ENCODE results near the gene DNAJC1. TPM values are rescaled to one million over a fixed set of nuclear protein-coding genes. Genes with fewer than 3 reads are reported as not detected.
"Not testable (repeated sequence)": the region's sequence is repeated elsewhere in the genome, so short reads cannot be mapped to it uniquely, and the experiment has no call there.

DNAJC1 gene
- total RNA-seq, 1 donor from 2014 or later = 40.0 TPM

GRCh38 chr10:21834574-21834973, 169.0 kb downstream of the DNAJC1 start:
- H3K27ac ChIP-seq; intact Hi-C loops (cut with DNase I); H3K4me3 ChIP-seq; DNase-seq (ENCODE audit: extremely low spot score in 2 of 2); H3K27me3 ChIP-seq; H3K4me1 ChIP-seq; H3K36me3 ChIP-seq: not testable (repeated sequence)
- H3K9me3 ChIP-seq = peaks cover 20% of the 10 kb centered on the region

GRCh38 chr10:21832821-21833130, 170.8 kb downstream of the DNAJC1 start:
- DNase-seq (ENCODE audit: extremely low spot score in 2 of 2) = no peak
- no peak for TF ChIP-seq CTCF (IDR thresholded peaks at IDR 0.05)
- no peak for TF ChIP-seq POLR2A (IDR thresholded peaks at IDR 0.05)
- no peak for TF ChIP-seq POLR2AphosphoS5 (IDR thresholded peaks at IDR 0.05; ENCODE audit: insufficient read depth in 1 of 2, low read depth in 1 of 2)
- Histone ChIP-seq H3K9me3 (peaks cover 27% of the 10 kb centered on the region), H3K36me3 (no peaks in the 10 kb centered on the region), H3K4me1 (no peaks in the 10 kb centered on the region), H3K27me3 (no peaks in the 10 kb centered on the region), H3K4me3 (no peak overlapping the region), H3K27ac (no peak overlapping the region)
- intact Hi-C loops (cut with DNase I) = no loop called here

- TF ChIP-seq POLR2A (IDR thresholded peaks at IDR 0.05) (no peak), CTCF (IDR thresholded peaks at IDR 0.05) (no peak), POLR2AphosphoS5 (IDR thresholded peaks at IDR 0.05; ENCODE audit: insufficient read depth in 1 of 2, low read depth in 1 of 2) (no peak)
- H3K4me3 ChIP-seq = no peak overlapping the region
- no peaks in the 10 kb centered on the region for H3K4me1 ChIP-seq
Measured at GRCh38 chr10:21831986-21832820, 171.3 kb downstream of the DNAJC1 start.

GRCh38 chr10:21830037-21830436, 173.5 kb downstream of the DNAJC1 start:
- Histone ChIP-seq H3K27me3 (no peaks in the 10 kb centered on the region), H3K9me3 (peaks cover 36% of the 10 kb centered on the region), H3K4me1 (no peaks in the 10 kb centered on the region), H3K36me3 (no peaks in the 10 kb centered on the region), H3K27ac (no peak overlapping the region), H3K4me3 (no peak overlapping the region)
- intact Hi-C loops (cut with DNase I) = no loop called here
- TF ChIP-seq POLR2AphosphoS5 (IDR thresholded peaks at IDR 0.05; ENCODE audit: insufficient read depth in 1 of 2, low read depth in 1 of 2) = no peak
- no peak for TF ChIP-seq POLR2A (IDR thresholded peaks at IDR 0.05)
- TF ChIP-seq CTCF (IDR thresholded peaks at IDR 0.05) = no peak
- DNase-seq (ENCODE audit: extremely low spot score in 2 of 2) = no peak

More at GRCh38 chr10:21831986-21832820, 171.3 kb downstream of the DNAJC1 start:
- Histone ChIP-seq H3K36me3 (no peaks in the 10 kb centered on the region), H3K9me3 (peaks cover 27% of the 10 kb centered on the region), H3K27ac (no peak overlapping the region), H3K27me3 (no peaks in the 10 kb centered on the region)
- no peak for DNase-seq (ENCODE audit: extremely low spot score in 2 of 2)
- intact Hi-C loops (cut with DNase I) = no loop called here

- Histone ChIP-seq H3K4me3 (no peak overlapping the region), H3K27ac (no peak overlapping the region), H3K4me1 (no peaks in the 10 kb centered on the region), H3K36me3 (no peaks in the 10 kb centered on the region), H3K9me3 (peaks cover 26% of the 10 kb centered on the region), H3K27me3 (no peaks in the 10 kb centered on the region)
- no peak for DNase-seq (ENCODE audit: extremely low spot score in 2 of 2)
- intact Hi-C loops (cut with DNase I) = no loop called here
- TF ChIP-seq POLR2AphosphoS5 (IDR thresholded peaks at IDR 0.05; ENCODE audit: insufficient read depth in 1 of 2, low read depth in 1 of 2) = no peak
Measured at GRCh38 chr10:21827308-21827707, 176.2 kb downstream of the DNAJC1 start.

- peaks cover 26% of the 10 kb centered on the region for H3K9me3 ChIP-seq
- DNase-seq (ENCODE audit: extremely low spot score in 2 of 2) = no peak
- no peaks in the 10 kb centered on the region for H3K4me1 ChIP-seq
- intact Hi-C loops (cut with DNase I) = no loop called here
- TF ChIP-seq POLR2A (IDR thresholded peaks at IDR 0.05) (no peak), POLR2AphosphoS5 (IDR thresholded peaks at IDR 0.05; ENCODE audit: insufficient read depth in 1 of 2, low read depth in 1 of 2) (no peak), CTCF (IDR thresholded peaks at IDR 0.05) (no peak)
- no peaks in the 10 kb centered on the region for H3K36me3 ChIP-seq
- no peak overlapping the region for H3K4me3 ChIP-seq
- H3K27ac ChIP-seq = no peak overlapping the region
- H3K27me3 ChIP-seq = no peaks in the 10 kb centered on the region
Measured at GRCh38 chr10:21826725-21827124, 176.8 kb downstream of the DNAJC1 start.

Measured in vagina (tissue), 2 donors.